ENCODE measurements around the gene CEACAM4.

Gene CEACAM4

GRCh38 chr19:41591951-41592562 lies 34.8 kb downstream of the CEACAM4 start:
- no peak overlapping the region for H3K4me3 ChIP-seq (ENCODE audit: low read depth, low read length)
- no peak for DNase-seq
- no peaks in the 10 kb centered on the region for H3K4me1 ChIP-seq
- H3K27me3 ChIP-seq, result no peaks in the 10 kb centered on the region
- TF ChIP-seq, protein P1, sequence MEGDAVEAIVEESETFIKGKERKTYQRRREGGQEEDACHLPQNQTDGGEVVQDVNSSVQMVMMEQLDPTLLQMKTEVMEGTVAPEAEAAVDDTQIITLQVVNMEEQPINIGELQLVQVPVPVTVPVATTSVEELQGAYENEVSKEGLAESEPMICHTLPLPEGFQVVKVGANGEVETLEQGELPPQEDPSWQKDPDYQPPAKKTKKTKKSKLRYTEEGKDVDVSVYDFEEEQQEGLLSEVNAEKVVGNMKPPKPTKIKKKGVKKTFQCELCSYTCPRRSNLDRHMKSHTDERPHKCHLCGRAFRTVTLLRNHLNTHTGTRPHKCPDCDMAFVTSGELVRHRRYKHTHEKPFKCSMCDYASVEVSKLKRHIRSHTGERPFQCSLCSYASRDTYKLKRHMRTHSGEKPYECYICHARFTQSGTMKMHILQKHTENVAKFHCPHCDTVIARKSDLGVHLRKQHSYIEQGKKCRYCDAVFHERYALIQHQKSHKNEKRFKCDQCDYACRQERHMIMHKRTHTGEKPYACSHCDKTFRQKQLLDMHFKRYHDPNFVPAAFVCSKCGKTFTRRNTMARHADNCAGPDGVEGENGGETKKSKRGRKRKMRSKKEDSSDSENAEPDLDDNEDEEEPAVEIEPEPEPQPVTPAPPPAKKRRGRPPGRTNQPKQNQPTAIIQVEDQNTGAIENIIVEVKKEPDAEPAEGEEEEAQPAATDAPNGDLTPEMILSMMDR (IDR thresholded peaks at IDR 0.05; ENCODE audit: low read depth, low read length), result no peak
- no peaks in the 10 kb centered on the region for H3K9me3 ChIP-seq
- no peaks in the 10 kb centered on the region for H3K36me3 ChIP-seq

- no peak overlapping the region for H3K4me3 ChIP-seq (ENCODE audit: low read depth, low read length)
- no peaks in the 10 kb centered on the region for H3K9me3 ChIP-seq
- no peaks in the 10 kb centered on the region for H3K4me1 ChIP-seq
- H3K27me3 ChIP-seq, result no peaks in the 10 kb centered on the region
- DNase-seq, result no peak
- TF ChIP-seq, protein P1 (IDR thresholded peaks at IDR 0.05; ENCODE audit: low read depth, low read length), result no peak
- H3K36me3 ChIP-seq, result no peaks in the 10 kb centered on the region
Measured at GRCh38 chr19:41590936-41591335, 35.9 kb downstream of the CEACAM4 start.

GRCh38 chr19:41589371-41589770 lies 37.5 kb downstream of the CEACAM4 start:
- H3K36me3 ChIP-seq, result no peaks in the 10 kb centered on the region
- no peaks in the 10 kb centered on the region for H3K4me1 ChIP-seq
- no peaks in the 10 kb centered on the region for H3K9me3 ChIP-seq
- H3K27me3 ChIP-seq, result no peaks in the 10 kb centered on the region
- DNase-seq, result no peak
- H3K4me3 ChIP-seq (ENCODE audit: low read depth, low read length), result no peak overlapping the region
- TF ChIP-seq, protein P1 (IDR thresholded peaks at IDR 0.05; ENCODE audit: low read depth, low read length), result no peak

DNA sequence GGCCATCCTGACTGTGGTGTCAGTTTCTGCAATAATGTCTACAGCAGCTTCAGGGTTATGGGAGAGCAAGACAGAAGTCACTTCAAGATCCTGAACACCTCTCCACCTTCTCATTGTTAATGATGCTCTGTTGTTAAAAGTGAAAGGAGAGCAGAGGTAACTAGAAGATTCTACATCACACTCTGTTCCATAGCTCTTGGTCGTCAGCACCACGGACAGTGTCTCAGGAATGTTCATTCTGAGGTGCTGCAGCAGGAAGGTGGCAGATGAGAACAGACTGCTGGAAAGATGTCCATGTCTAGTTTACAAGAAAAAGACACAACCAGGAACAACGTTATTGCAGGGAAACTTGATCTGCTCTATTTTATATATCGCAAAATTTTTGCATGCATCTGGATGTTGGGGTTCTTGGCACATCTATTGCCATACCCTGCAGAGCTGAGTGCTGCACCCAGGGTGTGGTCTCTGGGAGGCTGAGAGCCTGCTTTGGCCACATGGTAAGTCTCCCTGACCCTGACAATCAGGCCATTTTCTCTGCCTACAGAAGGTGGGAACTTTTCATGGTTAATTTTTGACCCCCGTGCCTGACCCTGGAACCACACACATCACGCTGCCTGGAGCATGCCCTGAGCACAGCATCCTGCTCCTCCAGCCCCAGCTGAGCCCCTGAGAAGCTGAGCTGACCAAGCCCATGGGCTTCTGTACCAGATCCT lies 38.2 kb downstream of the CEACAM4 start:
- H3K4me3 ChIP-seq (ENCODE audit: low read depth, low read length), result no peak overlapping the region
- no peaks in the 10 kb centered on the region for H3K4me1 ChIP-seq
- no peaks in the 10 kb centered on the region for H3K36me3 ChIP-seq
- no peaks in the 10 kb centered on the region for H3K9me3 ChIP-seq
- no peaks in the 10 kb centered on the region for H3K27me3 ChIP-seq
- no peak for DNase-seq
- TF ChIP-seq, protein P1 (IDR thresholded peaks at IDR 0.05; ENCODE audit: low read depth, low read length), result no peak

- H3K27me3 ChIP-seq, result no peaks in the 10 kb centered on the region
- H3K9me3 ChIP-seq, result no peaks in the 10 kb centered on the region
Measured at GRCh38 chr19:41587838-41588210, 39.0 kb downstream of the CEACAM4 start.

More at GRCh38 chr19:41587838-41588210, 39.0 kb downstream of the CEACAM4 start:
- no peak for DNase-seq
- TF ChIP-seq, protein P1 (IDR thresholded peaks at IDR 0.05; ENCODE audit: low read depth, low read length), result no peak
- Histone ChIP-seq H3K4me3 (ENCODE audit: low read depth, low read length) (no peak overlapping the region), H3K36me3 (no peaks in the 10 kb centered on the region), H3K4me1 (no peaks in the 10 kb centered on the region)

All from BE2C (cell line).